Measurements from ENCODE around the gene SLC39A11.

- TF ChIP-seq, protein P1, sequence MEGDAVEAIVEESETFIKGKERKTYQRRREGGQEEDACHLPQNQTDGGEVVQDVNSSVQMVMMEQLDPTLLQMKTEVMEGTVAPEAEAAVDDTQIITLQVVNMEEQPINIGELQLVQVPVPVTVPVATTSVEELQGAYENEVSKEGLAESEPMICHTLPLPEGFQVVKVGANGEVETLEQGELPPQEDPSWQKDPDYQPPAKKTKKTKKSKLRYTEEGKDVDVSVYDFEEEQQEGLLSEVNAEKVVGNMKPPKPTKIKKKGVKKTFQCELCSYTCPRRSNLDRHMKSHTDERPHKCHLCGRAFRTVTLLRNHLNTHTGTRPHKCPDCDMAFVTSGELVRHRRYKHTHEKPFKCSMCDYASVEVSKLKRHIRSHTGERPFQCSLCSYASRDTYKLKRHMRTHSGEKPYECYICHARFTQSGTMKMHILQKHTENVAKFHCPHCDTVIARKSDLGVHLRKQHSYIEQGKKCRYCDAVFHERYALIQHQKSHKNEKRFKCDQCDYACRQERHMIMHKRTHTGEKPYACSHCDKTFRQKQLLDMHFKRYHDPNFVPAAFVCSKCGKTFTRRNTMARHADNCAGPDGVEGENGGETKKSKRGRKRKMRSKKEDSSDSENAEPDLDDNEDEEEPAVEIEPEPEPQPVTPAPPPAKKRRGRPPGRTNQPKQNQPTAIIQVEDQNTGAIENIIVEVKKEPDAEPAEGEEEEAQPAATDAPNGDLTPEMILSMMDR (conservative IDR thresholded peaks at IDR 0.05 in 1 of 2, IDR thresholded peaks at IDR 0.05 in 1 of 2; ENCODE audit: extremely low read depth in 1 of 2, insufficient read depth in 1 of 2, low read depth in 1 of 2, low read length in 2 of 2) = no peak
- TF ChIP-seq EZH2 (IDR thresholded peaks at IDR 0.05; ENCODE audit: borderline replicate concordance, low read length) = no peak
These were observed 378.0 kb downstream of the SLC39A11 start for GRCh38 chr17:72714357-72714966.
